ENCODE results near the gene CLIC5.

Gene CLIC5

GRCh38 chr6:46035242-46035641, 19.6 kb upstream of the CLIC5 start:
- DNase-seq (ENCODE audit: low read depth), result no peak

- no peak for DNase-seq (ENCODE audit: low read depth)
These were observed 16.7 kb upstream of the CLIC5 start for GRCh38 chr6:46032110-46032998.

GRCh38 chr6:46029602-46030001, 13.9 kb upstream of the CLIC5 start:
- DNase-seq (ENCODE audit: low read depth), result no peak

- no peak for DNase-seq (ENCODE audit: low read depth)
These were observed 10.6 kb upstream of the CLIC5 start for GRCh38 chr6:46026307-46026706.

GRCh38 chr6:46025573-46025972, 9.9 kb upstream of the CLIC5 start:
- DNase-seq (ENCODE audit: low read depth), result no peak

- no peak for DNase-seq (ENCODE audit: low read depth)
These were observed 8.6 kb upstream of the CLIC5 start for GRCh38 chr6:46024124-46024769.

GRCh38 chr6:46023216-46023915, 7.7 kb upstream of the CLIC5 start:
- no peak for DNase-seq (ENCODE audit: low read depth)

GRCh38 chr6:46022106-46022948, 6.7 kb upstream of the CLIC5 start:
- DNase-seq (ENCODE audit: low read depth), result no peak

GRCh38 chr6:46017726-46018125, 2.1 kb upstream of the CLIC5 start:
- DNase-seq (ENCODE audit: low read depth), result no peak

- DNase-seq (ENCODE audit: low read depth), result no peak
These were observed 476 bp upstream of the CLIC5 start for GRCh38 chr6:46016063-46016608.

GRCh38 chr6:46014511-46015118, 1.0 kb downstream of the CLIC5 start:
- no peak for DNase-seq (ENCODE audit: low read depth)

GRCh38 chr6:46014046-46014445, 1.6 kb downstream of the CLIC5 start:
- no peak for DNase-seq (ENCODE audit: low read depth)

GRCh38 chr6:46013639-46014038, 2.0 kb downstream of the CLIC5 start:
- no peak for DNase-seq (ENCODE audit: low read depth)

- DNase-seq (ENCODE audit: low read depth), result no peak
These were observed 2.8 kb downstream of the CLIC5 start for GRCh38 chr6:46012834-46013233.

GRCh38 chr6:46011188-46012085, 4.2 kb downstream of the CLIC5 start:
- peak; percentile 30 for DNase-seq (ENCODE audit: low read depth)

- no peak for DNase-seq (ENCODE audit: low read depth)
These were observed 4.9 kb downstream of the CLIC5 start for GRCh38 chr6:46010771-46011170.

GRCh38 chr6:46010270-46010669, 5.4 kb downstream of the CLIC5 start:
- DNase-seq (ENCODE audit: low read depth), result no peak

GRCh38 chr6:46002264-46002663, 13.4 kb downstream of the CLIC5 start:
- DNase-seq (ENCODE audit: low read depth), result no peak

GRCh38 chr6:46000905-46001304, 14.8 kb downstream of the CLIC5 start:
- DNase-seq (ENCODE audit: low read depth), result no peak

GRCh38 chr6:45998524-45998923, 17.1 kb downstream of the CLIC5 start:
- DNase-seq (ENCODE audit: low read depth), result no peak

All from stimulated activated CD8-positive, alpha-beta memory T cell treated with anti-CD3 and anti-CD28 coated beads, Interleukin-4, amount 100 ng/mL, for 24 hours (primary cell).